SK-N-SH (cell line): ENCODE data around the gene IL16.

Source experiments
- POLR2AphosphoS5 ChIP-seq: IDR thresholded peaks from 2 replicates; pipeline ENCODE4 v1.6.1; 2012; ENCODE audit warnings: low read depth, low read length
- TAF1 ChIP-seq: IDR thresholded peaks from 2 replicates; pipeline ENCODE4 v1.6.1; 2012; ENCODE audit warnings: low read depth, mild to moderate bottlenecking, low read length, moderate library complexity, borderline replicate concordance
- TEAD4 ChIP-seq: IDR thresholded peaks from 2 replicates; pipeline ENCODE4 v1.4.0; 2012; ENCODE audit warnings: mild to moderate bottlenecking, borderline replicate concordance; ENCODE audit not compliant: insufficient read depth
- TF ChIP-seq, protein P1 (sequence below): fragments of 200-600 bp; sonication (generic); IDR thresholded peaks from 2 replicates; pipeline ENCODE4 v1.6.1; 2017; ENCODE audit warnings: antibody characterized with exemption, mild to moderate bottlenecking, moderate library complexity

DNA sequence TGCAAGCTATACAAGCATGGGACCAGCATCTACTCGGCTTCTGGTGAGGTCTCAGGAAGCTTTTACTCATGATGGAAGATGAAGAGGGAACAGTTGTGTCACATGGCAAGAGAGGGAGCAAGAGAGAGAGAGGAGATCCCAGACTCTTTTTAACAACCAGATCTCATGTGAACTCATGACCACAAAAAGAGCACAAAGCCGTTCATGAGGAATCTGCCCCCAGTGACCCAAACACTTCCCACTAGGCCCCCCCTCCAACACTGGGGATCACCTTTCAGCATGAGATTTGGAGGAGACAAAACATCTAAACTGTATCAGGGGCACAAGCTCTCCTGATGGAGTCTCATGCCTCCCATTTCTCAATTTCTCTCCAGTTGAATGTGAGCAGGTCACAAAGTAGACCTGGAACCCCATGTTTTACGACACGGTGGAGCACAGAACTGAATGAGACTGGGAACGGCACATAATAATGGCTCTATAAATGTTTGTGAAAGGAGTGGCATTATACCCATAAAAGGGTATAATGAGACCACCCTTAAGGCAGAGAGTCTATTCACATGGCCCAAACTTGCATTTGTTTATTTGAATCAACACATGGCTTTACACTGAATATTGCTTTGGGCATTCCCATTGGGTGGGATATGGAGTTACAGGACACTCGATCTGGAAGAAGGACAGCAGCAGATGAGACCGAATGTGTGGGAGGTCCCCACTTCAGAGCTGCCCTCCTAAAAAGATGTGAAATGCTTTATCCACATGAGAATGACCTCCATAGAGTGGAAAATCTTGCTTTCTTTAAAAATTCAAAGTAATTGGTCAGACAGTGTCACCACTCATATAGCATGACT lies 38.8 kb downstream of the IL16 start:
- TF ChIP-seq TEAD4 (no peak), POLR2AphosphoS5 (no peak), TAF1 (no peak)
- TF ChIP-seq, protein P1, sequence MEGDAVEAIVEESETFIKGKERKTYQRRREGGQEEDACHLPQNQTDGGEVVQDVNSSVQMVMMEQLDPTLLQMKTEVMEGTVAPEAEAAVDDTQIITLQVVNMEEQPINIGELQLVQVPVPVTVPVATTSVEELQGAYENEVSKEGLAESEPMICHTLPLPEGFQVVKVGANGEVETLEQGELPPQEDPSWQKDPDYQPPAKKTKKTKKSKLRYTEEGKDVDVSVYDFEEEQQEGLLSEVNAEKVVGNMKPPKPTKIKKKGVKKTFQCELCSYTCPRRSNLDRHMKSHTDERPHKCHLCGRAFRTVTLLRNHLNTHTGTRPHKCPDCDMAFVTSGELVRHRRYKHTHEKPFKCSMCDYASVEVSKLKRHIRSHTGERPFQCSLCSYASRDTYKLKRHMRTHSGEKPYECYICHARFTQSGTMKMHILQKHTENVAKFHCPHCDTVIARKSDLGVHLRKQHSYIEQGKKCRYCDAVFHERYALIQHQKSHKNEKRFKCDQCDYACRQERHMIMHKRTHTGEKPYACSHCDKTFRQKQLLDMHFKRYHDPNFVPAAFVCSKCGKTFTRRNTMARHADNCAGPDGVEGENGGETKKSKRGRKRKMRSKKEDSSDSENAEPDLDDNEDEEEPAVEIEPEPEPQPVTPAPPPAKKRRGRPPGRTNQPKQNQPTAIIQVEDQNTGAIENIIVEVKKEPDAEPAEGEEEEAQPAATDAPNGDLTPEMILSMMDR: no peak
